Caco-2 (cell line): ENCODE measurements around the gene CNKSR2. TPM values are rescaled to one million over a fixed set of nuclear protein-coding genes. Genes with fewer than 3 reads are reported as not detected.

ENCODE experiments used
- BruUV-seq: library from RNA; stranded (reverse); fragments of 400-500 nt; replicated peaks from 2 replicates; lab custom pipeline; 2021; lab: Mats Ljungman, UMichigan
- CTCF ChIA-PET: fragments of 300-600 bp; sonication (Branson Sonifier 250); formaldehyde crosslinking; loops from one replicate; lab custom pipeline; 2022; ENCODE audit warnings: antibody characterized with exemption; lab: Charles Lee
- POLR2A ChIA-PET: fragments of 300-600 bp; sonication (Branson Sonifier 250); formaldehyde crosslinking; loops from one replicate; lab custom pipeline; 2022; ENCODE audit warnings: antibody characterized with exemption; lab: Charles Lee
- DNase-seq, 2 experiments: peaks; one replicate each; pipeline versions ENCODE4 v3.0.0 to v3.0.0-alpha.2; 2020 to 2022
- H3K27me3 ChIP-seq: replicated peaks from 2 replicates; pipeline ENCODE4 v1.6.0; 2011; ENCODE audit warnings: low read length; ENCODE audit not compliant: control insufficient read depth, insufficient read depth
- H3K36me3 ChIP-seq: 2 replicates; pipeline ENCODE4 v1.5.1; 2011; ENCODE audit warnings: low read length; ENCODE audit not compliant: control insufficient read depth, insufficient read depth
- H3K4me1 ChIP-seq: fragments of 250-450 bp; sonication (Bioruptor Pico); 2 replicates; pipeline ENCODE4 v1.5.1; 2020; ENCODE audit warnings: mild to moderate bottlenecking
- H3K4me3 ChIP-seq: 2 replicates; pipeline ENCODE4 v1.5.1; 2011; ENCODE audit warnings: low read depth, mild to moderate bottlenecking, control low read depth, low read length
- H3K9me3 ChIP-seq: fragments of 250-450 bp; sonication (Bioruptor Pico); 2 replicates; pipeline ENCODE4 v1.5.1; 2020; ENCODE audit warnings: mild to moderate bottlenecking, moderate library complexity
- H3K27ac Mint-ChIP-seq: one replicate; pipeline ENCODE4 v1.8.0; 2022; ENCODE audit warnings: mixed read lengths; ENCODE audit not compliant: unreplicated experiment
- H3K27me3 Mint-ChIP-seq: one replicate; pipeline ENCODE4 v1.8.0; 2022; ENCODE audit warnings: mixed read lengths; ENCODE audit not compliant: insufficient read depth, unreplicated experiment
- H3K36me3 Mint-ChIP-seq: one replicate; pipeline ENCODE4 v1.8.0; 2022; ENCODE audit warnings: mild to moderate bottlenecking, mixed read lengths; ENCODE audit not compliant: insufficient read depth, unreplicated experiment
- H3K4me1 Mint-ChIP-seq: one replicate; pipeline ENCODE4 v1.8.0; 2022; ENCODE audit warnings: low read depth, mixed read lengths; ENCODE audit not compliant: unreplicated experiment
- H3K4me3 Mint-ChIP-seq: one replicate; pipeline ENCODE4 v1.8.0; 2022; ENCODE audit warnings: mild to moderate bottlenecking, moderate library complexity, mixed read lengths; ENCODE audit not compliant: unreplicated experiment
- H3K9me3 Mint-ChIP-seq: one replicate; pipeline ENCODE4 v1.8.0; 2022; ENCODE audit warnings: mixed read lengths; ENCODE audit not compliant: unreplicated experiment
- CTCF ChIP-seq, 2 experiments: fragments of 200-600 bp in 1 of 2; IDR thresholded peaks; 1 replicate in 1 of 2; 2 replicates in 1 of 2; pipeline versions ENCODE4 v1.5.1 to v1.8.0; 2011 to 2022; ENCODE audit warnings: antibody characterized with exemption in 1 of 2, control low read depth in 1 of 2, inconsistent platforms in 1 of 2, low read depth in 1 of 2, low read length in 1 of 2, mild to moderate bottlenecking in 1 of 2, moderate library complexity in 1 of 2; ENCODE audit not compliant: insufficient read depth in 1 of 2, severe bottlenecking in 1 of 2, unreplicated experiment in 1 of 2
- intact Hi-C: fragments of 100-400 bp; cut with micrococcal nuclease; formaldehyde crosslinking; loops from one replicate; pipeline ENCODE4 v1.10.0; 2022; ENCODE audit not compliant: unreplicated experiment
- total RNA-seq: library from RNA; stranded (reverse); gene quantifications from 2 replicates; pipeline ENCODE4 v1.2.3, GENCODE V29; 2022

The CNKSR2 gene
- total RNA-seq, 1 experiment from 2014 or later: not detected

GRCh38 chrX:21586001-21586400 lies 211.8 kb downstream of the CNKSR2 start:
- Histone ChIP-seq H3K4me1 (no peaks in the 10 kb centered on the region), H3K9me3 (no peaks in the 10 kb centered on the region), H3K36me3 (no peaks in the 10 kb centered on the region), H3K4me3 (no peak overlapping the region), H3K27me3 (no peaks in the 10 kb centered on the region)
- TF ChIP-seq CTCF (IDR thresholded peaks at IDR 0.05; ENCODE audit: insufficient read depth in 1 of 2, low read depth in 1 of 2, low read length in 1 of 2, severe bottlenecking in 1 of 2, unreplicated experiment in 1 of 2): no peak
- DNase-seq: no peak
- Mint-ChIP-seq H3K36me3 (no peaks in the 10 kb centered on the region), H3K4me1 (no peaks in the 10 kb centered on the region), H3K27me3 (no peaks in the 10 kb centered on the region), H3K9me3 (no peaks in the 10 kb centered on the region), H3K4me3 (no peak overlapping the region), H3K27ac (no peak overlapping the region)
- BruUV-seq: no TSS peak
- ChIA-PET POLR2A (no interaction called here), CTCF (no interaction called here)
- intact Hi-C loops: no loop called here

- no peak for DNase-seq
- CTCF ChIA-PET: no interaction called here
- no peaks in the 10 kb centered on the region for H3K36me3 Mint-ChIP-seq
- H3K27ac Mint-ChIP-seq: no peak overlapping the region
- intact Hi-C loops: no loop called here
- H3K4me1 Mint-ChIP-seq: no peaks in the 10 kb centered on the region
- H3K4me1 ChIP-seq: no peaks in the 10 kb centered on the region
- no peaks in the 10 kb centered on the region for H3K27me3 Mint-ChIP-seq
- POLR2A ChIA-PET: no interaction called here
- H3K4me3 Mint-ChIP-seq: no peak overlapping the region
- no peak overlapping the region for H3K4me3 ChIP-seq
- no peaks in the 10 kb centered on the region for H3K36me3 ChIP-seq
- no peak for TF ChIP-seq CTCF (IDR thresholded peaks at IDR 0.05; ENCODE audit: insufficient read depth in 1 of 2, low read depth in 1 of 2, low read length in 1 of 2, severe bottlenecking in 1 of 2, unreplicated experiment in 1 of 2)
- no peaks in the 10 kb centered on the region for H3K9me3 ChIP-seq
- H3K9me3 Mint-ChIP-seq: no peaks in the 10 kb centered on the region
- no TSS peak for BruUV-seq
- no peaks in the 10 kb centered on the region for H3K27me3 ChIP-seq
These were observed 216.0 kb downstream of the CNKSR2 start for GRCh38 chrX:21590012-21590776.

GRCh38 chrX:21606002-21606401 lies 231.8 kb downstream of the CNKSR2 start:
- no peaks in the 10 kb centered on the region for H3K27me3 ChIP-seq
- Mint-ChIP-seq H3K27me3 (no peaks in the 10 kb centered on the region), H3K4me3 (no peak overlapping the region), H3K9me3 (no peaks in the 10 kb centered on the region), H3K4me1 (no peaks in the 10 kb centered on the region), H3K36me3 (no peaks in the 10 kb centered on the region), H3K27ac (no peak overlapping the region)
- H3K4me1 ChIP-seq: no peaks in the 10 kb centered on the region
- TF ChIP-seq CTCF (IDR thresholded peaks at IDR 0.05; ENCODE audit: insufficient read depth in 1 of 2, low read depth in 1 of 2, low read length in 1 of 2, severe bottlenecking in 1 of 2, unreplicated experiment in 1 of 2): no peak
- no peak overlapping the region for H3K4me3 ChIP-seq
- intact Hi-C loops: no loop called here
- no peaks in the 10 kb centered on the region for H3K9me3 ChIP-seq
- DNase-seq: no peak
- no peaks in the 10 kb centered on the region for H3K36me3 ChIP-seq
- BruUV-seq: no TSS peak
- ChIA-PET POLR2A (no interaction called here), CTCF (no interaction called here)
